IMR-90 (cell line): ENCODE results near the gene FAR2. TPM values are rescaled to one million over a fixed set of nuclear protein-coding genes. Genes with fewer than 3 reads are reported as not detected.

Experiments
- ATAC-seq: fragments of 200-7000 bp; cut with Tn5 transposase; 2 replicates; pipeline ENCODE4 v1.9.1; 2020; ENCODE audit warnings: low read depth, mild to moderate bottlenecking, moderate library complexity
- BruUV-seq: library from RNA; stranded (reverse); fragments of 400-500 nt; replicated peaks from 2 replicates; lab custom pipeline; 2021; lab: Mats Ljungman, UMichigan
- CTCF ChIA-PET: fragments of 300-600 bp; formaldehyde crosslinking; extraction: SDS; loops from one replicate; lab custom pipeline; 2021; ENCODE audit warnings: antibody characterized with exemption; lab: Yijun Ruan, JAX
- POLR2A ChIA-PET: fragments of 300-600 bp; sonication (Branson Sonifier 250); formaldehyde crosslinking; loops from one replicate; lab custom pipeline; 2022; ENCODE audit warnings: antibody characterized with exemption; ENCODE audit not compliant: unreplicated experiment; lab: Charles Lee
- DNase-seq: peaks from one replicate; pipeline ENCODE4 v3.0.0; 2013
- H2AFZ ChIP-seq: replicated peaks from 2 replicates; pipeline ENCODE3; 2013; ENCODE audit warnings: low read length, mild to moderate bottlenecking; ENCODE audit not compliant: poor library complexity
- H2AK5ac ChIP-seq: 2 replicates; pipeline ENCODE4 v1.6.1; 2013; ENCODE audit warnings: low read depth, low read length, inconsistent platforms
- H2AK9ac ChIP-seq: replicated peaks from 2 replicates; pipeline ENCODE3; 2013; ENCODE audit warnings: mild to moderate bottlenecking, low read depth, low read length, moderate library complexity; ENCODE audit not compliant: poor library complexity
- H2BK120ac ChIP-seq: 2 replicates; pipeline ENCODE4 v1.6.1; 2013; ENCODE audit warnings: low read depth, low read length, inconsistent platforms
- H2BK15ac ChIP-seq: 3 replicates; pipeline ENCODE4 v1.6.1; 2013; ENCODE audit warnings: low read depth, low read length, inconsistent platforms
- H2BK20ac ChIP-seq: 2 replicates; pipeline ENCODE4 v1.6.1; 2013; ENCODE audit warnings: low read depth, mild to moderate bottlenecking, inconsistent platforms, low read length, moderate library complexity
- H2BK5ac ChIP-seq: 2 replicates; pipeline ENCODE4 v1.6.1; 2013; ENCODE audit warnings: mild to moderate bottlenecking, low read depth, low read length, inconsistent platforms; ENCODE audit not compliant: poor library complexity, severe bottlenecking
- H3K14ac ChIP-seq: replicated peaks from 2 replicates; pipeline ENCODE4 v1.6.1; 2013; ENCODE audit warnings: low read depth, low read length, inconsistent platforms
- H3K18ac ChIP-seq: 2 replicates; pipeline ENCODE4 v1.6.1; 2013; ENCODE audit warnings: low read depth, low read length, control low read depth
- H3K23ac ChIP-seq: 2 replicates; pipeline ENCODE4 v1.6.1; 2013; ENCODE audit warnings: low read depth, low read length, inconsistent platforms
- H3K27ac ChIP-seq: 2 replicates; pipeline ENCODE4 v1.5.1; 2013; ENCODE audit warnings: mild to moderate bottlenecking, control low read depth, low read length; ENCODE audit not compliant: insufficient read depth
- H3K27me3 ChIP-seq: 2 replicates; pipeline ENCODE4 v1.6.1; 2013; ENCODE audit warnings: low read length; ENCODE audit not compliant: control insufficient read depth, insufficient read depth
- H3K36me3 ChIP-seq: 2 replicates; pipeline ENCODE4 v1.6.1; 2013; ENCODE audit warnings: low read length, mixed read lengths; ENCODE audit not compliant: control insufficient read depth, insufficient read depth
- H3K4ac ChIP-seq: 2 replicates; pipeline ENCODE4 v1.6.1; 2013; ENCODE audit warnings: low read depth, low read length, inconsistent platforms
- H3K4me1 ChIP-seq: 2 replicates; pipeline ENCODE4 v1.6.1; 2013; ENCODE audit warnings: low read length, mixed read lengths; ENCODE audit not compliant: control insufficient read depth, insufficient read depth
- H3K4me2 ChIP-seq: 2 replicates; pipeline ENCODE4 v1.6.1; 2013; ENCODE audit warnings: low read depth, mild to moderate bottlenecking, control low read depth, low read length, moderate library complexity
- H3K4me3 ChIP-seq: 2 replicates; pipeline ENCODE4 v1.5.1; 2013; ENCODE audit warnings: low read depth, mild to moderate bottlenecking, control low read depth, low read length, moderate library complexity; ENCODE audit not compliant: insufficient read depth
- H3K56ac ChIP-seq: 2 replicates; pipeline ENCODE4 v1.6.1; 2013; ENCODE audit warnings: low read length, inconsistent platforms; ENCODE audit not compliant: insufficient read depth; ENCODE audit errors: extremely low read depth
- H3K79me1 ChIP-seq, 2 experiments: 2 replicates each; pipeline ENCODE4 v1.6.1; 2013; ENCODE audit warnings: low read length in 2 of 2, inconsistent platforms in 1 of 2, low read depth in 1 of 2
- H3K9ac ChIP-seq: 2 replicates; pipeline ENCODE4 v1.6.1; 2013; ENCODE audit warnings: low read depth, low read length, control low read depth
- H3K9me1 ChIP-seq: 2 replicates; pipeline ENCODE4 v1.6.1; 2013; ENCODE audit warnings: low read length, inconsistent platforms; ENCODE audit not compliant: insufficient read depth
- H3K9me3 ChIP-seq: 2 replicates; pipeline ENCODE4 v1.6.1; 2013; ENCODE audit warnings: low read length; ENCODE audit not compliant: control insufficient read depth, insufficient read depth
- H4K20me1 ChIP-seq: 2 replicates; pipeline ENCODE4 v1.6.1; 2013; ENCODE audit warnings: low read length, inconsistent platforms; ENCODE audit not compliant: insufficient read depth
- H4K5ac ChIP-seq: 2 replicates; pipeline ENCODE4 v1.6.1; 2013; ENCODE audit warnings: mild to moderate bottlenecking, low read depth, low read length, control low read depth
- H4K8ac ChIP-seq, 2 experiments: 2 replicates each; pipeline ENCODE4 v1.6.1; 2013; ENCODE audit warnings: low read depth in 2 of 2, low read length in 2 of 2, control low read depth in 1 of 2, inconsistent platforms in 1 of 2
- H4K91ac ChIP-seq: 2 replicates; pipeline ENCODE4 v1.6.1; 2013; ENCODE audit warnings: low read depth, low read length, inconsistent platforms; ENCODE audit not compliant: insufficient read depth
- BHLHE40 ChIP-seq: fragments of 150-350 bp; IDR thresholded peaks from 2 replicates; pipeline ENCODE4 v1.6.1; 2016; ENCODE audit warnings: mild to moderate bottlenecking, low read depth, low read length
- CEBPB ChIP-seq: IDR thresholded peaks from 2 replicates; pipeline ENCODE4 v1.6.1; 2012; ENCODE audit warnings: low read depth, low read length, improper control_type of control experiment
- CHD1 ChIP-seq: IDR thresholded peaks from 2 replicates; pipeline ENCODE4 v1.6.1; 2012; ENCODE audit warnings: low read depth, low read length, improper control_type of control experiment
- FOS ChIP-seq: fragments of 150-350 bp; IDR thresholded peaks from 2 replicates; pipeline ENCODE4 v1.6.1; 2016; ENCODE audit warnings: low read depth, low read length
- MAFK ChIP-seq: IDR thresholded peaks from 2 replicates; pipeline ENCODE4 v1.6.1; 2012; ENCODE audit warnings: low read depth, low read length, improper control_type of control experiment
- MAZ ChIP-seq: IDR thresholded peaks from 2 replicates; pipeline ENCODE4 v1.6.1; 2012; ENCODE audit warnings: low read depth, mild to moderate bottlenecking, low read length, improper control_type of control experiment, moderate library complexity, borderline replicate concordance
- MXI1 ChIP-seq: IDR thresholded peaks from 2 replicates; pipeline ENCODE4 v1.6.1; 2012; ENCODE audit warnings: low read depth, mild to moderate bottlenecking, low read length, moderate library complexity, borderline replicate concordance
- NFE2L2 ChIP-seq: fragments of 150-350 bp; IDR thresholded peaks from 2 replicates; pipeline ENCODE4 v1.6.1; 2016; ENCODE audit warnings: low read depth, mild to moderate bottlenecking, low read length
- POLR2A ChIP-seq: IDR thresholded peaks from 2 replicates; pipeline ENCODE4 v1.6.1; 2012; ENCODE audit warnings: mild to moderate bottlenecking, low read depth, low read length
- RAD21 ChIP-seq: IDR thresholded peaks from 2 replicates; pipeline ENCODE4 v1.6.1; 2012; ENCODE audit warnings: low read length, improper control_type of control experiment
- RCOR1 ChIP-seq: IDR thresholded peaks from 2 replicates; pipeline ENCODE4 v1.6.1; 2012; ENCODE audit warnings: mild to moderate bottlenecking, low read length, improper control_type of control experiment; ENCODE audit not compliant: insufficient replicate concordance
- RFX5 ChIP-seq: IDR thresholded peaks from 2 replicates; pipeline ENCODE4 v1.8.0; 2012; ENCODE audit warnings: low read depth, mild to moderate bottlenecking, low read length, moderate library complexity
- SMC3 ChIP-seq: fragments of 150-350 bp; IDR thresholded peaks from 2 replicates; pipeline ENCODE4 v1.6.1; 2016; ENCODE audit warnings: low read depth, mild to moderate bottlenecking, antibody characterized with exemption, low read length, moderate library complexity
- WGBS, 2 experiments: methylation state at CpG; one replicate each; pipeline versions ENCODE4 v1.1.5 to v1.1.7; 2013; ENCODE audit warnings: missing lambda C conversion rate in 2 of 2; ENCODE audit not compliant: insufficient read length in 1 of 2; ENCODE audit errors: extremely low coverage in 2 of 2; 5-methylcytosine and 5-hydroxymethylcytosine counted together
- dilution Hi-C: fragments of 300-500 bp; cut with HindIII; formaldehyde crosslinking; loops from one replicate; pipeline ENCODE4 v1.14.3; 2018; ENCODE audit warnings: low sequenced_read_pairs; ENCODE audit not compliant: unreplicated experiment
- in situ Hi-C: fragments of 300-500 bp; cut with MboI; formaldehyde crosslinking; loops from 3 replicates; pipeline ENCODE4 v1.14.3; 2019; ENCODE audit warnings: low sequenced_read_pairs, inconsistent platforms, mixed read lengths
- intact Hi-C: fragments of 100-400 bp; cut with micrococcal nuclease; formaldehyde crosslinking; loops from 2 replicates; pipeline ENCODE4 v1.10.0; 2022
- polyA plus RNA-seq, 3 experiments: library from polyadenylated mRNA; depleted of rRNA; stranded (reverse); fragments of >200 nt; gene quantifications; 2 replicates each; pipeline ENCODE4 v1.2.3, GENCODE V29; 2012; ENCODE audit warnings: low replicate concordance in 1 of 3
- total RNA-seq: library from RNA; depleted of rRNA; stranded (reverse); fragments of >200 nt; gene quantifications from 2 replicates; pipeline ENCODE4 v1.2.3, GENCODE V29; 2012
- TF ChIP-seq, protein P1 (sequence below): fragments of 150-350 bp; IDR thresholded peaks from 2 replicates; pipeline ENCODE4 v1.6.1; 2016; ENCODE audit warnings: low read depth, mild to moderate bottlenecking, low read length, moderate library complexity, borderline replicate concordance
- TF ChIP-seq, protein P2 (sequence below): fragments of 150-350 bp; IDR thresholded peaks from 2 replicates; pipeline ENCODE4 v1.6.1; 2017; ENCODE audit warnings: mild to moderate bottlenecking, antibody characterized with exemption, low read length, low read depth
- TF ChIP-seq, protein P3 (sequence below): conservative IDR thresholded peaks from 2 replicates; pipeline ENCODE4 v1.5.1; 2012; ENCODE audit warnings: mild to moderate bottlenecking, low read depth, low read length, improper control_type of control experiment

Gene FAR2
- total and polyA plus RNA-seq, 2 of the 4 experiments (the other 2 are of a cell fraction), result 1.1 to 2.0 TPM

DNA sequence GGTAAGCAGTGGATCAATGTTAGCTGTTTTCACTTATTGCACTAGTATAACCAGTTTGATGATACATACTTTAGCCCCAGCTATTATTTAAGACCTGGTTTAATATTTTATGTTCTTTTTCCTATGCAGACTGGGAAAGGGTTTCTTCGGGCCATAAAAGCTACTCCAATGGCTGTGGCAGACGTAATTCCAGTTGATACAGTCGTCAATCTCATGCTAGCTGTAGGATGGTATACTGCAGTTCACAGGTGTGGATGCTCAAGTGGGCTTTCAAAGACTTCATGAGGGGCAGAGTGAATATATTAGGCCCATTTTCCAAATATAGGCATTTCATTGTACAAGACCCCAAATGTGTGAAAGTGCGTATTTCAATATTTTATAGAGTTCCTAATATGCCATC is 161.8 kb downstream of the FAR2 start:
- no peaks in the 10 kb centered on the region for H3K9me3 ChIP-seq

More for the DNA sequence above, 161.8 kb downstream of the FAR2 start:
- H3K36me3 ChIP-seq, result no peaks in the 10 kb centered on the region
- H2BK5ac ChIP-seq, result no peak overlapping the region
- H2AFZ ChIP-seq, result no peak overlapping the region
- ChIA-PET CTCF (no interaction called here), POLR2A (no interaction called here)
- DNase-seq (no peak), ATAC-seq (no peak)
- H3K4me1 ChIP-seq, result no peaks in the 10 kb centered on the region
- dilution Hi-C loops (no loop called here), intact Hi-C loops (no loop called here), in situ Hi-C loops (no loop called here)
- WGBS, 2 experiments, result no CpG with 5 or more reads among the region's 4 CpGs
- H3K4me3 ChIP-seq, result no peak overlapping the region
- H3K4me2 ChIP-seq, result no peak overlapping the region
- no peak overlapping the region for H3K14ac ChIP-seq
- no peak overlapping the region for H3K27ac ChIP-seq
- H3K56ac ChIP-seq, result no peak overlapping the region
- H2AK5ac ChIP-seq, result no peak overlapping the region
- no peak overlapping the region for H3K9ac ChIP-seq
- H2BK20ac ChIP-seq, result no peak overlapping the region
- no peak overlapping the region for H2AK9ac ChIP-seq
- no peaks in the 10 kb centered on the region for H3K9me1 ChIP-seq
- H3K18ac ChIP-seq, result no peak overlapping the region
- no peak overlapping the region for H4K8ac ChIP-seq
- no peak overlapping the region; the same call in 1 of the 2 replicates for H4K91ac ChIP-seq
- H3K23ac ChIP-seq, result no peak overlapping the region
- H4K5ac ChIP-seq, result no peak overlapping the region
- TF ChIP-seq, protein P1, sequence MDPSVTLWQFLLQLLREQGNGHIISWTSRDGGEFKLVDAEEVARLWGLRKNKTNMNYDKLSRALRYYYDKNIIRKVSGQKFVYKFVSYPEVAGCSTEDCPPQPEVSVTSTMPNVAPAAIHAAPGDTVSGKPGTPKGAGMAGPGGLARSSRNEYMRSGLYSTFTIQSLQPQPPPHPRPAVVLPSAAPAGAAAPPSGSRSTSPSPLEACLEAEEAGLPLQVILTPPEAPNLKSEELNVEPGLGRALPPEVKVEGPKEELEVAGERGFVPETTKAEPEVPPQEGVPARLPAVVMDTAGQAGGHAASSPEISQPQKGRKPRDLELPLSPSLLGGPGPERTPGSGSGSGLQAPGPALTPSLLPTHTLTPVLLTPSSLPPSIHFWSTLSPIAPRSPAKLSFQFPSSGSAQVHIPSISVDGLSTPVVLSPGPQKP, result no peak
- TF ChIP-seq, protein P2, sequence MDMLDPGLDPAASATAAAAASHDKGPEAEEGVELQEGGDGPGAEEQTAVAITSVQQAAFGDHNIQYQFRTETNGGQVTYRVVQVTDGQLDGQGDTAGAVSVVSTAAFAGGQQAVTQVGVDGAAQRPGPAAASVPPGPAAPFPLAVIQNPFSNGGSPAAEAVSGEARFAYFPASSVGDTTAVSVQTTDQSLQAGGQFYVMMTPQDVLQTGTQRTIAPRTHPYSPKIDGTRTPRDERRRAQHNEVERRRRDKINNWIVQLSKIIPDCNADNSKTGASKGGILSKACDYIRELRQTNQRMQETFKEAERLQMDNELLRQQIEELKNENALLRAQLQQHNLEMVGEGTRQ, result no peak
- no peak for TF ChIP-seq CEBPB
- no peak for TF ChIP-seq MXI1
- no peak for TF ChIP-seq SMC3
- no peak for TF ChIP-seq RCOR1
- TF ChIP-seq RAD21, result no peak
- no peak for TF ChIP-seq CHD1
- no peak for TF ChIP-seq MAZ
- TF ChIP-seq POLR2A, result no peak
- TF ChIP-seq FOS, result no peak
- TF ChIP-seq, protein P3, sequence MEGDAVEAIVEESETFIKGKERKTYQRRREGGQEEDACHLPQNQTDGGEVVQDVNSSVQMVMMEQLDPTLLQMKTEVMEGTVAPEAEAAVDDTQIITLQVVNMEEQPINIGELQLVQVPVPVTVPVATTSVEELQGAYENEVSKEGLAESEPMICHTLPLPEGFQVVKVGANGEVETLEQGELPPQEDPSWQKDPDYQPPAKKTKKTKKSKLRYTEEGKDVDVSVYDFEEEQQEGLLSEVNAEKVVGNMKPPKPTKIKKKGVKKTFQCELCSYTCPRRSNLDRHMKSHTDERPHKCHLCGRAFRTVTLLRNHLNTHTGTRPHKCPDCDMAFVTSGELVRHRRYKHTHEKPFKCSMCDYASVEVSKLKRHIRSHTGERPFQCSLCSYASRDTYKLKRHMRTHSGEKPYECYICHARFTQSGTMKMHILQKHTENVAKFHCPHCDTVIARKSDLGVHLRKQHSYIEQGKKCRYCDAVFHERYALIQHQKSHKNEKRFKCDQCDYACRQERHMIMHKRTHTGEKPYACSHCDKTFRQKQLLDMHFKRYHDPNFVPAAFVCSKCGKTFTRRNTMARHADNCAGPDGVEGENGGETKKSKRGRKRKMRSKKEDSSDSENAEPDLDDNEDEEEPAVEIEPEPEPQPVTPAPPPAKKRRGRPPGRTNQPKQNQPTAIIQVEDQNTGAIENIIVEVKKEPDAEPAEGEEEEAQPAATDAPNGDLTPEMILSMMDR, result no peak
- TF ChIP-seq BHLHE40, result no peak
- TF ChIP-seq NFE2L2, result no peak
- TF ChIP-seq MAFK, result no peak
- TF ChIP-seq RFX5, result no peak
- no peaks in the 10 kb centered on the region for H3K27me3 ChIP-seq
- H2BK120ac ChIP-seq, result no peak overlapping the region
- BruUV-seq, result no TSS peak
- no peak overlapping the region for H3K4ac ChIP-seq
- H4K20me1 ChIP-seq, result no peaks in the 10 kb centered on the region
- no peaks in the 10 kb centered on the region for H3K79me1 ChIP-seq
- no peak overlapping the region for H2BK15ac ChIP-seq
